K562 (cell line): Measurements from ENCODE around the gene CIART. TPM values are rescaled to one million over a fixed set of nuclear protein-coding genes. Genes with fewer than 3 reads are reported as not detected.

Experiments
- ATAC-seq: fragments of 200-7000 bp; cut with Tn5 transposase; 3 replicates; pipeline ENCODE4 v1.9.1; 2020; ENCODE audit warnings: moderate library complexity
- BruUV-seq: library from RNA; stranded (reverse); fragments of 400-500 nt; replicated peaks from 2 replicates; lab custom pipeline; 2021; lab: Mats Ljungman, UMichigan
- CTCF ChIA-PET: fragments of 300-600 bp; formaldehyde crosslinking; extraction: SDS; loops from one replicate; lab custom pipeline; 2021; ENCODE audit warnings: low intra/inter-chr PET ratio; lab: Yijun Ruan, JAX
- POLR2A ChIA-PET: fragments of 300-600, 350-650 bp; sonication (Branson Sonifier 250); formaldehyde crosslinking; extraction: SDS; loops from one replicate; lab custom pipeline; 2021; ENCODE audit warnings: antibody characterized with exemption, inconsistent platforms; lab: Yijun Ruan, JAX
- DNase-seq, 4 experiments: peaks; one replicate each; pipeline versions ENCODE4 v3.0.0 to v3.0.0-alpha.2; 2011 to 2018; ENCODE audit warnings: low spot score in 3 of 4, mixed read lengths in 3 of 4; ENCODE audit errors: extremely low read depth in 1 of 4
- FAIRE-seq: peaks from 2 replicates; lab custom pipeline; 2011; peaks lifted over from hg19 to GRCh38; lab: Jason Lieb, UNC
- H2AFZ ChIP-seq: 2 replicates; pipeline ENCODE4 v1.6.0; 2011; ENCODE audit warnings: low read depth, low read length, control low read depth, inconsistent platforms
- H3K27ac ChIP-seq: fragments of 200-600 bp; 3 replicates; pipeline ENCODE4 v1.8.0; 2011; ENCODE audit warnings: low read depth, mild to moderate bottlenecking, control low read depth, inconsistent platforms, low read length, moderate library complexity, mixed read lengths; ENCODE audit errors: extremely low read depth
- H3K27me3 ChIP-seq, 2 experiments: fragments of 300-600 bp in 1 of 2; 2 replicates in 1 of 2; 3 replicates in 1 of 2; pipeline versions ENCODE4 v1.6.0 to v1.8.0; 2011; ENCODE audit warnings: inconsistent platforms in 2 of 2, low read length in 2 of 2, mild to moderate bottlenecking in 1 of 2, mixed read lengths in 1 of 2, moderate library complexity in 1 of 2; ENCODE audit not compliant: control insufficient read depth in 2 of 2, insufficient read depth in 2 of 2
- H3K36me3 ChIP-seq: fragments of 300-600 bp; 3 replicates; pipeline ENCODE4 v1.8.0; 2011; ENCODE audit warnings: mild to moderate bottlenecking, low read length, inconsistent platforms; ENCODE audit not compliant: control insufficient read depth, insufficient read depth
- H3K4me1 ChIP-seq, 2 experiments: fragments of 200-600 bp in 1 of 2; replicated peaks in 1 of 2; 2 replicates in 1 of 2; 3 replicates in 1 of 2; pipeline versions ENCODE4 v1.5.1 to v1.8.0; 2011; ENCODE audit warnings: inconsistent platforms in 2 of 2, low read length in 2 of 2, mild to moderate bottlenecking in 1 of 2, mixed read lengths in 1 of 2, moderate library complexity in 1 of 2; ENCODE audit not compliant: control insufficient read depth in 2 of 2, insufficient read depth in 2 of 2
- H3K4me2 ChIP-seq: 2 replicates; pipeline ENCODE4 v1.6.1; 2011; ENCODE audit warnings: low read length, control low read depth, inconsistent platforms, mixed read lengths; ENCODE audit not compliant: insufficient read depth
- H3K4me3 ChIP-seq: fragments of 200-600 bp; sonication (generic), shearing (Covaris generic); 2 replicates; pipeline ENCODE4 v1.5.1; 2016; ENCODE audit warnings: control low read depth, inconsistent platforms
- H3K79me2 ChIP-seq: fragments of 200-600 bp; 3 replicates; pipeline ENCODE4 v1.8.0; 2011; ENCODE audit warnings: low read length, inconsistent platforms; ENCODE audit not compliant: control insufficient read depth, insufficient read depth
- H3K9ac ChIP-seq, 2 experiments: 2 replicates each; pipeline versions ENCODE4 v1.6.0 to v1.6.1; 2011; ENCODE audit warnings: low read depth in 2 of 2, low read length in 2 of 2, control low read depth in 1 of 2, inconsistent platforms in 1 of 2, mild to moderate bottlenecking in 1 of 2, mixed read lengths in 1 of 2; ENCODE audit not compliant: insufficient read depth in 1 of 2
- H3K9me1 ChIP-seq: one replicate; pipeline ENCODE4 v1.6.0; 2011; ENCODE audit warnings: inconsistent platforms, mild to moderate bottlenecking, low read length, moderate library complexity; ENCODE audit not compliant: control insufficient read depth, insufficient read depth
- H3K9me3 ChIP-seq: replicated peaks from 2 replicates; pipeline ENCODE4 v1.5.1; 2011; ENCODE audit warnings: low read depth, low read length, inconsistent platforms; ENCODE audit not compliant: control insufficient read depth, insufficient read depth
- H4K20me1 ChIP-seq: replicated peaks from 2 replicates; pipeline ENCODE4 v1.6.1; 2011; ENCODE audit warnings: low read length, inconsistent platforms, mixed read lengths; ENCODE audit not compliant: control insufficient read depth, insufficient read depth
- ARID3A ChIP-seq: IDR thresholded peaks from 2 replicates; pipeline ENCODE4 v1.6.1; 2012; ENCODE audit warnings: low read depth, low read length, improper control_type of control experiment, borderline replicate concordance
- CBX1 ChIP-seq: sonication (generic); IDR thresholded peaks from 2 replicates; pipeline ENCODE4 v1.6.1; 2016; ENCODE audit warnings: antibody characterized with exemption, low read depth, mild to moderate bottlenecking
- JUND ChIP-seq, 2 experiments: IDR thresholded peaks; 2 replicates in 1 of 2; 3 replicates in 1 of 2; pipeline ENCODE4 v1.6.1; 2011; ENCODE audit warnings: borderline replicate concordance in 2 of 2, low read depth in 2 of 2, low read length in 2 of 2, improper control_type of control experiment in 1 of 2, missing biosample characterization in 1 of 2, missing genetic modification characterization in 1 of 2, missing genetic modification reagents in 1 of 2
- NFIC ChIP-seq: fragments of 450-650 bp; IDR thresholded peaks from 2 replicates; pipeline ENCODE4 v1.6.1; 2017; ENCODE audit warnings: mild to moderate bottlenecking, inconsistent platforms
- NRF1 ChIP-seq, 2 experiments: fragments of 450-650 bp; IDR thresholded peaks in 1 of 2; conservative IDR thresholded peaks in 1 of 2; 2 replicates each; pipeline ENCODE4 v1.6.1; 2014; ENCODE audit warnings: mild to moderate bottlenecking in 2 of 2
- PRDM10 ChIP-seq: fragments of 450-650 bp; IDR thresholded peaks from 2 replicates; pipeline ENCODE4 v1.6.1; 2018; ENCODE audit not compliant: partially characterized antibody
- ZBTB7A ChIP-seq: IDR thresholded peaks from 2 replicates; pipeline ENCODE4 v1.6.1; 2011; ENCODE audit warnings: low read depth, mild to moderate bottlenecking, low read length, moderate library complexity, borderline replicate concordance; ENCODE audit not compliant: control insufficient read depth
- ZKSCAN1 ChIP-seq: fragments of 150-350 bp; IDR thresholded peaks from 2 replicates; pipeline ENCODE4 v1.6.1; 2016; ENCODE audit warnings: low read depth, low read length
- WGBS: fragments of 100-300 bp; shearing (Covaris generic); methylation state at CpG from one replicate; pipeline ENCODE4 v1.1.6; 2016; ENCODE audit warnings: low coverage, mixed read lengths; ENCODE audit not compliant: insufficient coverage; ENCODE audit errors: missing lambda C conversion rate; 5-methylcytosine and 5-hydroxymethylcytosine counted together
- in situ Hi-C: fragments of 300-500 bp; cut with MboI; formaldehyde crosslinking; loops from 4 replicates; pipeline ENCODE4 v1.15.0; 2018; ENCODE audit warnings: inconsistent platforms, mixed read lengths
- intact Hi-C: fragments of 100-400 bp; cut with micrococcal nuclease; formaldehyde crosslinking; loops from 2 replicates; pipeline ENCODE4 v1.14.2; 2022
- polyA plus RNA-seq, 8 experiments: library from polyadenylated mRNA; depleted of rRNA in 4 of 8; stranded (reverse) in 5 of 8; unstranded in 3 of 8; fragments of >200 nt; fragmentation: Nextera tagmentation in 2 of 8; fragmentation: Illumina TruSeq in 1 of 8; extraction: Ambion mirVana in 2 of 8; extraction: Trizol in 1 of 8; gene quantifications; 2 replicates each; pipeline versions ENCODE4 v1.2.1 to v1.2.3, GENCODE V29; 2011 to 2014; ENCODE audit warnings: inconsistent platforms in 1 of 8, missing spikeins in 1 of 8
- total RNA-seq, 7 experiments: library from RNA; depleted of rRNA in 6 of 7; stranded (reverse); fragments of >200 nt in 6 of 7; fragmentation: Illumina TruSeq in 2 of 7; extraction: Trizol in 2 of 7; gene quantifications; 2 replicates each; pipeline versions ENCODE4 v1.2.1 to v1.2.3, GENCODE V29; 2011 to 2021; ENCODE audit warnings: low replicate concordance in 1 of 7
- TF ChIP-seq, protein P1 (sequence below), 2 experiments: IDR thresholded peaks in 1 of 2; conservative IDR thresholded peaks in 1 of 2; 2 replicates each; pipeline ENCODE4 v1.6.1; 2016; ENCODE audit warnings: low read depth in 2 of 2, mild to moderate bottlenecking in 1 of 2, missing compliant biosample characterization in 1 of 2, missing genetic modification characterization in 1 of 2, moderate library complexity in 1 of 2

Gene CIART
- total and polyA plus RNA-seq, 9 of the 15 experiments (the other 6 are each of a cell fraction or from before 2014, with no cell fraction given) = 0.07 to 0.35 (median 0.19) TPM; not detected in 2

GRCh38 chr1:150259758-150260669, 22.3 kb upstream of the CIART start:
- no peak for FAIRE-seq
- Histone ChIP-seq H3K4me2 (peak overlapping the region; percentile 72), H3K4me1 (peaks cover 23 to 26% of the 10 kb centered on the region in 2 experiments), H3K9me1 (no peaks in the 10 kb centered on the region), H3K9me3 (no peaks in the 10 kb centered on the region), H4K20me1 (no peaks in the 10 kb centered on the region), H3K36me3 (peaks cover 7% of the 10 kb centered on the region), H3K27ac (0 out of 3 replicates have a peak overlapping the region, but pooled peaks have one; percentile 3), H3K9ac (peak overlapping the region in 1 of 2 experiments; percentile 71; a peak in 1 of 4 replicates), H3K4me3 (no peak overlapping the region), H3K27me3 (peaks cover 0 to 4% of the 10 kb centered on the region in 2 experiments; a peak in 2 of 5 replicates), H3K79me2 (no peaks in the 10 kb centered on the region), H2AFZ (peak overlapping the region; percentile 81)
- intact Hi-C loops (loop anchor here (5.0 to 10.0 kb wide), 4 partner anchors 62 to 737 kb away; partner anchors contain the start of genes ADAMTSL4 and PRPF3), in situ Hi-C loops (loop anchor here (5.0 kb wide), 1 partner anchor 737 kb away; no protein-coding TSS in a partner anchor)
- peak; percentile 79 for ATAC-seq
- 12% methylated on average over 9 of the region's 11 CpGs for WGBS
- POLR2A ChIA-PET = interaction anchor here (0.6 to 1.4 kb wide), 6 partner anchors 10 to 722 kb away, joined by 3 to 4 read pairs (median 3); partner anchors contain the start of genes ANXA9, APH1A and C1orf54
- CTCF ChIA-PET = no interaction called here
- DNase-seq = peak in 2 of 4 experiments; percentile 66 to 75
- no TSS peak for BruUV-seq
- peak; percentile 31; the same call in 1 of the 2 replicates for TF ChIP-seq ZBTB7A
- no peak for TF ChIP-seq ARID3A
- TF ChIP-seq NRF1 (conservative IDR thresholded peaks at IDR 0.05 in 1 of 2, IDR thresholded peaks at IDR 0.05 in 1 of 2) = peak; percentile 48 to 62; a peak in 3 of 4 replicates
- TF ChIP-seq JUND (IDR thresholded peaks at IDR 0.05; ENCODE audit: borderline replicate concordance, low read depth, low read length) = 0 out of 2 replicates have a peak, but pooled peaks have one; percentile 10
- TF ChIP-seq JUND (tag; IDR thresholded peaks at IDR 0.05; ENCODE audit: borderline replicate concordance, low read depth, low read length) = no peak
- no peak for TF ChIP-seq CBX1
- TF ChIP-seq ZKSCAN1 = 0 out of 2 replicates have a peak, but pooled peaks have one; percentile 31
- TF ChIP-seq NFIC = peak; percentile 26; the same call in 1 of the 2 replicates
- TF ChIP-seq, protein P1, sequence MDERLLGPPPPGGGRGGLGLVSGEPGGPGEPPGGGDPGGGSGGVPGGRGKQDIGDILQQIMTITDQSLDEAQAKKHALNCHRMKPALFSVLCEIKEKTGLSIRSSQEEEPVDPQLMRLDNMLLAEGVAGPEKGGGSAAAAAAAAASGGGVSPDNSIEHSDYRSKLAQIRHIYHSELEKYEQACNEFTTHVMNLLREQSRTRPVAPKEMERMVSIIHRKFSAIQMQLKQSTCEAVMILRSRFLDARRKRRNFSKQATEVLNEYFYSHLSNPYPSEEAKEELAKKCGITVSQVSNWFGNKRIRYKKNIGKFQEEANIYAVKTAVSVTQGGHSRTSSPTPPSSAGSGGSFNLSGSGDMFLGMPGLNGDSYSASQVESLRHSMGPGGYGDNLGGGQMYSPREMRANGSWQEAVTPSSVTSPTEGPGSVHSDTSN (CRISPR knock-in tag; IDR thresholded peaks at IDR 0.05; ENCODE audit: low read depth) = no peak
- TF ChIP-seq, protein P1 (tag; conservative IDR thresholded peaks at IDR 0.05; ENCODE audit: low read depth) = 0 out of 2 replicates have a peak, but pooled peaks have one; percentile 26
- peak; percentile 55 for TF ChIP-seq PRDM10
